A172 (cell line): Measurements from ENCODE around the gene MEG3. TPM values are rescaled to one million over a fixed set of nuclear protein-coding genes. Genes with fewer than 3 reads are reported as not detected.

Experiments used
- DNase-seq: peaks from one replicate; pipeline ENCODE4 v3.0.0-alpha.2; 2015; ENCODE audit warnings: low spot score
- total RNA-seq: library from RNA; depleted of rRNA; stranded (reverse); fragments of >200 nt; shearing (Covaris generic); gene quantifications from 2 replicates; pipeline ENCODE4 v1.2.3, GENCODE V29; 2014

Gene MEG3
- total RNA-seq, 1 experiment from 2014 or later, result not detected

GRCh38 chr14:100880271-100881101 lies 54.6 kb downstream of the MEG3 start:
- DNase-seq, result no peak

- no peak for DNase-seq
Observed at GRCh38 chr14:100881211-100882025, 55.5 kb downstream of the MEG3 start.

- no peak for DNase-seq
Observed at GRCh38 chr14:100882026-100882967, 56.4 kb downstream of the MEG3 start.

- DNase-seq, result no peak
Observed at GRCh38 chr14:100882991-100883788, 57.3 kb downstream of the MEG3 start.

- no peak for DNase-seq
Observed at GRCh38 chr14:100883789-100884101, 57.8 kb downstream of the MEG3 start.

GRCh38 chr14:100884456-100884855 lies 58.5 kb downstream of the MEG3 start:
- no peak for DNase-seq

GRCh38 chr14:100885196-100885595 lies 59.3 kb downstream of the MEG3 start:
- no peak for DNase-seq

GRCh38 chr14:100885617-100886016 lies 59.7 kb downstream of the MEG3 start:
- no peak for DNase-seq

- DNase-seq, result no peak
Observed at GRCh38 chr14:100887728-100888335, 61.9 kb downstream of the MEG3 start.

- no peak for DNase-seq
Observed at GRCh38 chr14:100888789-100889315, 62.9 kb downstream of the MEG3 start.

GRCh38 chr14:100889641-100890040 lies 63.7 kb downstream of the MEG3 start:
- no peak for DNase-seq

GRCh38 chr14:100890061-100890850 lies 64.3 kb downstream of the MEG3 start:
- no peak for DNase-seq

- no peak for DNase-seq
Observed at GRCh38 chr14:100891051-100891450, 65.1 kb downstream of the MEG3 start.

- DNase-seq, result no peak
Observed at GRCh38 chr14:100891501-100892445, 65.9 kb downstream of the MEG3 start.

- DNase-seq, result no peak
Observed at GRCh38 chr14:100892496-100893227, 66.7 kb downstream of the MEG3 start.

- DNase-seq, result no peak
Observed at GRCh38 chr14:100893228-100893601, 67.3 kb downstream of the MEG3 start.

GRCh38 chr14:100893760-100894159 lies 67.8 kb downstream of the MEG3 start:
- DNase-seq, result no peak

- DNase-seq, result no peak
Observed at GRCh38 chr14:100894416-100894815, 68.5 kb downstream of the MEG3 start.
